Subcutaneous adipose tissue (tissue), 4 donors: ENCODE results near the gene HEXIM2. TPM values are rescaled to one million over a fixed set of nuclear protein-coding genes. Genes with fewer than 3 reads are reported as not detected.

ENCODE experiments used
- CTCF ChIP-seq: fragments of 450-650 bp; IDR thresholded peaks from one replicate; pipeline ENCODE4 v1.5.1; 2016; ENCODE audit warnings: low read depth, mild to moderate bottlenecking, control low read depth, antibody characterized with exemption, moderate library complexity
- total RNA-seq, 4 donors: library from RNA; depleted of rRNA; stranded (reverse); fragments of >200 nt; gene quantifications; one replicate each; pipeline ENCODE4 v1.1.0, GENCODE V29; 2016

HEXIM2 gene
- total RNA-seq, 4 donors from 2014 or later: 3.4 to 10.4 (median 8.8) TPM

GRCh38 chr17:45170280-45170930 is 8.7 kb downstream of the HEXIM2 start:
- TF ChIP-seq CTCF: no peak

- no peak for TF ChIP-seq CTCF
Measured at GRCh38 chr17:45170931-45171337, 9.3 kb downstream of the HEXIM2 start.

DNA sequence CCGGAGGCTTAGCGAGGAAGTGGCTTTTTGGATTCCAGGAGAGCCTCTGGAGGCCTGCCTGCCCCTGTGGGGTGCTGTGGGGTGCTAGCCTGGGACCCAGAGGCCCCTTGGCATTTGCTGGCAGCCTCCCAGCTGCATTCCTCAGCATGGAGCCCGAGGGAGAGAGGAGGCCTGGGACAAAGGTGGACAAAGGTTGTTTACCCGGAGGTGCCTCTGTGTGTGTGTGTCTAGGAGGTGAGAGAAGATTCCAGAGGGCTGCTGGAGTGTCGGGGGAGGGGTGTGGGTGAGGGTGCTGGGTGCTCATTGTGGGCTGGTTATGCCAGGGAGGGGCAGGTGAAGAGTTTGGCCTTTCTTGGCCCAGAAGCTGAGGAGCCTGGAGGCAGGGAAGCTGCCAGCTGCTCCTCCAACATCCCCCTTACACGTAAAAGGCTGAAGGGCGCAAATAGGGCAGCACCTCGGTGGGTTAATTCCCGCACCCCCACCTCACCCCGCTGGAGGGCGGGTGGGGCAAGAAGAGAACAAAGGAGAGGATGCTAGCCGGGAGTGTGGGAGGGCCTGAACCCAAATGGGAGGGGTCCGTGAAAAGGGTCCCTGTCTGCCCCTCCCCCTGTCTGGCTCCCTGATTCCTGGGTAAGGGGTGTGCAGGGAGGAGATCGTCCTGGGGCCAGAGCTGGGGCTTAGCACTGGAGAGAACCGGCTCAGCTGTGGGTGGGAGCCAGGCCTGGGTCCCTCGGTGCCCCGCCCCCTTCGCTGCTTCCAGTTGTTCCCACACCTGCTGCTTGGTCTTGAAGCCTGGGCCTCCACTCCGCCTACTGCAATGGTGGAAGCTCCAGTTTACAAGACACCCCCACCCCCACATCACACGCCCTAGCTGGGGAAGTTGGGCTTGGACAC is 9.9 kb downstream of the HEXIM2 start:
- no peak for TF ChIP-seq CTCF

- no peak for TF ChIP-seq CTCF
Measured at GRCh38 chr17:45172232-45172540, 10.5 kb downstream of the HEXIM2 start.

- TF ChIP-seq CTCF: no peak
Measured at GRCh38 chr17:45172541-45173286, 11.0 kb downstream of the HEXIM2 start.

- TF ChIP-seq CTCF: no peak
Measured at GRCh38 chr17:45175759-45176115, 14.1 kb downstream of the HEXIM2 start.

DNA sequence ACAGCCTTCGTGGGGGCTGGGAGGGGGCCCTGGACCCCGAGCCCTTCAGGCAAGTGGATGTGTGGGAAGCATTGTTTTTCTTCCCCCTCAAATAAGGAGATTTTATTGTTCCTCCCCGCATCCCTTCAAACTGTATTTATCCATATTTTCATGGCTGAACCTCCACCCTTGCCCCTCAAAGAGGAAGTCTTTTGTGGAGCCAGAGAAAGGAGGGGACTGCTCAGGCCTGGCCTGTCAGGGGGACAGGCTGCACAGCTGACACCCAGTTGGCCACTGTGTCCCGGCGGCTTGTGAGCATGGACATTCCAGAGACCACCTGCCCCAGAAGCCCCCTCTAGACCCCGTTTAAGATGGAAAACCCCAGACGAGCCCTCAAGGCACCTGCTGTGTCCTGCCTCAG is 15.9 kb downstream of the HEXIM2 start:
- TF ChIP-seq CTCF: no peak
